HL-60 (cell line): Measurements from ENCODE around the gene KIF4B.
"Not testable (repeated sequence)": the region's sequence is repeated elsewhere in the genome, so short reads cannot be mapped to it uniquely, and the experiment has no call there.

ENCODE experiments used
- DNase-seq, 2 experiments: peaks; one replicate each; pipeline ENCODE4 v3.0.0-alpha.2; 2010 to 2020; ENCODE audit warnings: low read depth in 1 of 2, low spot score in 1 of 2
- H3K27ac ChIP-seq: fragments of 250-450 bp; sonication (Bioruptor Pico); replicated peaks from 2 replicates; pipeline ENCODE4 v1.5.1; 2020; ENCODE audit warnings: mild to moderate bottlenecking, moderate library complexity
- H3K27me3 ChIP-seq: fragments of 250-450 bp; sonication (Bioruptor Pico); 2 replicates; pipeline ENCODE4 v1.5.1; 2021; ENCODE audit warnings: mild to moderate bottlenecking, moderate library complexity; ENCODE audit not compliant: insufficient read depth, poor library complexity, severe bottlenecking
- H3K4me3 ChIP-seq: replicated peaks from 2 replicates; pipeline ENCODE4 v1.5.1; 2011; ENCODE audit warnings: mild to moderate bottlenecking, control low read depth, low read length; ENCODE audit not compliant: insufficient read depth
- CTCF ChIP-seq: IDR thresholded peaks from one replicate; pipeline ENCODE4 v1.5.1; 2011; ENCODE audit warnings: low read length, control low read depth, inconsistent platforms; ENCODE audit not compliant: insufficient read depth
- GABPA ChIP-seq: IDR thresholded peaks from 2 replicates; pipeline ENCODE4 v1.6.1; 2012; ENCODE audit warnings: low read depth
- POLR2AphosphoS5 ChIP-seq: IDR thresholded peaks from 2 replicates; pipeline ENCODE4 v1.6.1; 2012; ENCODE audit warnings: low read depth
- REST ChIP-seq: IDR thresholded peaks from 2 replicates; pipeline ENCODE4 v1.6.1; 2012; ENCODE audit warnings: low read depth; ENCODE audit not compliant: insufficient replicate concordance
- SPI1 ChIP-seq: IDR thresholded peaks from 2 replicates; pipeline ENCODE4 v1.6.1; 2012; ENCODE audit warnings: low read depth, mild to moderate bottlenecking, borderline replicate concordance

The KIF4B gene

GRCh38 chr5:154995679-154996078 lies 17.9 kb upstream of the KIF4B start:
- H3K27ac ChIP-seq, result no peak overlapping the region
- no peak for DNase-seq
- H3K4me3 ChIP-seq, result no peak overlapping the region
- no peaks in the 10 kb centered on the region for H3K27me3 ChIP-seq
- TF ChIP-seq POLR2AphosphoS5, result no peak
- TF ChIP-seq SPI1, result no peak

GRCh38 chr5:154997746-154998145 lies 15.8 kb upstream of the KIF4B start:
- Histone ChIP-seq H3K4me3 (no peak overlapping the region), H3K27ac (no peak overlapping the region), H3K27me3 (no peaks in the 10 kb centered on the region)
- TF ChIP-seq REST, result no peak
- no peak for TF ChIP-seq GABPA
- no peak for TF ChIP-seq CTCF
- TF ChIP-seq SPI1, result no peak
- TF ChIP-seq POLR2AphosphoS5, result no peak
- no peak for DNase-seq

- no peak for DNase-seq
- no peak overlapping the region for H3K4me3 ChIP-seq
- TF ChIP-seq CTCF (no peak), REST (no peak), SPI1 (no peak), GABPA (no peak)
- H3K27me3 ChIP-seq, result no peaks in the 10 kb centered on the region
- no peak overlapping the region for H3K27ac ChIP-seq
Measured at GRCh38 chr5:154999865-155000264, 13.7 kb upstream of the KIF4B start.

GRCh38 chr5:155001523-155001922 lies 12.0 kb upstream of the KIF4B start:
- Histone ChIP-seq H3K4me3 (no peak overlapping the region), H3K27me3 (no peaks in the 10 kb centered on the region), H3K27ac (no peak overlapping the region)
- no peak for DNase-seq
- TF ChIP-seq GABPA (no peak), REST (no peak), SPI1 (no peak), POLR2AphosphoS5 (no peak), CTCF (no peak)

GRCh38 chr5:155002722-155003121 lies 10.8 kb upstream of the KIF4B start:
- H3K27ac ChIP-seq, H3K4me3 ChIP-seq, H3K27me3 ChIP-seq, DNase-seq: not testable (repeated sequence)
